HG02884 (cell line): ENCODE results near the gene GSG1.

Experiments used
- ATAC-seq: cut with Tn5 transposase; IDR thresholded peaks from one replicate; pipeline ENCODE4 v1.9.1; 2021; ENCODE audit warnings: mild to moderate bottlenecking, moderate library complexity; ENCODE audit not compliant: unreplicated experiment

The GSG1 gene

DNA sequence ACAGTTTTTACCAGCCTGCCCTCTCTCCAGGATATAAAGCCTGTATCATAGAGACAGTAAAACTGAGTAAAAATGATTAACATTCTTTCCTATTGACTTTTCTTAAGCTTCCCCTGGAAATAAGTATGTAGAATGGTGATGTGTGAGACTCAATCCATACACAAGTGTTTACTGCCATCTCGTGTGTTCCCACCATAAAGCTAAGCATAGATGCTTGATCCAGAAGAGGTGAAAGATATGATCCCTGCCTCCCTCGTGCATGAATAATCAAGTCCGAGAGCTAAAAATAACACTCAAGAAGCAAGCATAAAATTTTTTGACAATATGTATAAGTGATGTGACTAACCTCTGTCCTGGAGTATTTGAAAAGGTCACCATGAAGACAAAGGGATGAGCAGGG is 16.9 kb upstream of the GSG1 start:
- ATAC-seq, result no peak

- ATAC-seq, result no peak
Measured at GRCh38 chr12:13119826-13120225, 16.4 kb upstream of the GSG1 start.

DNA sequence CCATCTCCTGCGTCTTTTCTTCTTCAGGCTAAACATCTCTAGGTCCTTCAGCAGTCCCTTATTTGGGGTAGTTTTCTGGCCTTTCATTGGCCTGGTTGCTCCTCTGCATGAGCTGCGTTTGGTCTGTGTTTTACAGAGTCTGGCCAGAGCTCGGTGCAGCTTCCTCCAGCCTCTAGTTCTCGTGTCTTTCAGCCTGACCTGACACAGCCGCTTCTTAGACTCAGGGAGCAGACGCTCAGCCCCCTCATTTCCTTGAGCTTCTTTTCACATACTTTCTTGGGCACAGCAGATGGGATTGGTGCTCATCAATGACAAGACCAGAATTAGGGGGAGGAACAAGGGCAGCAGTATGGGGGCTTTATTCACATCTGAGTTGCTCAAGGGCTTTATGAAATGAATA is 13.6 kb upstream of the GSG1 start:
- no peak for ATAC-seq

GRCh38 chr12:13116259-13116658 is 12.8 kb upstream of the GSG1 start:
- ATAC-seq, result no peak

GRCh38 chr12:13114251-13115052 is 11.0 kb upstream of the GSG1 start:
- ATAC-seq, result no peak

DNA sequence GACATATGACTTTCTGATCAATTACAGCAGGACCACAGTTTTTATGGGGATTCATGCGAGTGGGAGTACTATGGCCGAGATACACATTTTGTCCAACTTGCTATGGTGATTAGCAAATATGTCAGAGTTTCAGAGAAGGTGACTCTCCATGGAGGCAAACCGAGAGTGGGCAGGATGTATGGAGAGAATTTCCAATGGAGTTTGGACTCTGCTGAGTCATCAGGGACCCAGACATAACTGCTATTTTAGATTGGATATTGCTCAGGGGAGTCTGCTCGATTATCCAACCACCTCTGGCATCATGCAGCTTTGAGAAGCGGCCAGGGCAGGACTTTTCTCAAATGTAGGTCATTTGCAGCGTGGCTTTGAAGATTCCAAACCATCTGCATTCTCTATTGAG is 9.5 kb upstream of the GSG1 start:
- ATAC-seq, result no peak

- no peak for ATAC-seq
Measured at GRCh38 chr12:13106666-13107065, 3.2 kb upstream of the GSG1 start.

- ATAC-seq, result no peak
Measured at GRCh38 chr12:13105781-13106180, 2.3 kb upstream of the GSG1 start.

DNA sequence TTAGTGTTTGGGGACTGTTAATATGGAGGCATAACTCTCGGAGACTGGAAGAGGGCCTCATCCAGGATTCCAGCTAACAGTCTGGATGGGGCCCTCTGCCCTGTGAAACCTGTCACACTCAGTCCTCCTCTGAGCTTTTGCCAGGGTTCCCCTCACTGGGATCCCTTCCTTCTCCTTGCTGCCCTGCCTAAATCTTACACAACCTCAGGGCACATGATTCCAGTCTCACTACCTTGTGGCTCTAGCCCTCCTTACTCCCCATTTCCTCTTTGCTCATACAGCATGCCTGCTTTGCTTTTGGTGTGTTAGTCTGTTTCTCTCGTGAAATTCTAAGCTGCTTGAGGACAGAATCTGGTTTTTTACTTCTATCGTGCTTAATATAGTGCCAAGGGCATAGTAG is 942 bp upstream of the GSG1 start:
- ATAC-seq, result no peak

GRCh38 chr12:13102461-13103195 is 839 bp downstream of the GSG1 start:
- ATAC-seq, result no peak

- ATAC-seq, result no peak
Measured at GRCh38 chr12:13101821-13102375, 1.6 kb downstream of the GSG1 start.

GRCh38 chr12:13100882-13101769 is 2.3 kb downstream of the GSG1 start:
- ATAC-seq, result peak; percentile 74

GRCh38 chr12:13100605-13100881 is 2.9 kb downstream of the GSG1 start:
- ATAC-seq, result no peak

GRCh38 chr12:13099844-13100604 is 3.4 kb downstream of the GSG1 start:
- no peak for ATAC-seq

- no peak for ATAC-seq
Measured at GRCh38 chr12:13099066-13099843, 4.2 kb downstream of the GSG1 start.

DNA sequence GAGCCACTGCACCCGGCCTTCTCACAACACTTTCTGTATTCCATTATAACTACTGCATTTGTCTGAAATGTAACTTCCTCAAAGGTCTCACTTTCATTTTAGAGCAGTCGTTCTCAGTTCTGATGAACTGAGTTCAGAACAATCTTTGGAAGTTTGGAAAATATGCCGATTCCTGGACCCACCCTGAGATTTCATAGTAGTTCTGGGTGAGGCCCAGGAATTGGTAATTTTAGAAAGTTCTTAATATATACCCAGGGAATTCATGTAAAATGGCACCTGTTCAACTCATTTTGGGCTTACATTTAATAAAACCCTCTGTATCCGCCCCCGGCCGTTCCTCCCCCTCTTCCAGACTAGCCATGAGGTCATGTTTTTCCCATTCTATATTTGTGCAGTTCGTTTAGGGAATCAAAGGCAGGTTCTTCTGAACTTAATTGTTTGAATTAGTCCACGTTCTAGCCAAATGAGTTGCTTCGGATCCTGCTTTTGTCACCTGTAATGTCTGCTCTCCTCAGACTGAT is 5.9 kb downstream of the GSG1 start:
- ATAC-seq, result no peak

GRCh38 chr12:13095266-13095995 is 8.0 kb downstream of the GSG1 start:
- ATAC-seq, result no peak

DNA sequence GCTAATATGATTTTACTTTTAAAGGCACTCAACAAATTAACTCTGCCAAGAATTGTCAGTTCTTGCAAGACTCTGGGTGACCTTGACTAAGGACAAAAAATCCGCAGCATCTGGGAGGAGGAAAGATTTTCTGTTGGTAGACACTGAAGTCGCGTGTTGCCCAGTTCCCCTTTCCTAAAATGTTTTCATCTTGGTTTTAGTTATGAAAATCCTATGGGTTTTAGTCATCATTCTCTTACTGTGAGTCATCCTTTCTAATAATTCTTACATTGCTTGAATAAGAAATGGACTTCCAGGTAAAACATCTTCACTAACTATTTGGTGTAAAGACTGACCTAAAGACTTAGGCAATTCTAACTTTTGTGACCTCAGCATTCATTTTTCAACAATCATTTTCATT is 9.1 kb downstream of the GSG1 start:
- peak; percentile 42 for ATAC-seq

DNA sequence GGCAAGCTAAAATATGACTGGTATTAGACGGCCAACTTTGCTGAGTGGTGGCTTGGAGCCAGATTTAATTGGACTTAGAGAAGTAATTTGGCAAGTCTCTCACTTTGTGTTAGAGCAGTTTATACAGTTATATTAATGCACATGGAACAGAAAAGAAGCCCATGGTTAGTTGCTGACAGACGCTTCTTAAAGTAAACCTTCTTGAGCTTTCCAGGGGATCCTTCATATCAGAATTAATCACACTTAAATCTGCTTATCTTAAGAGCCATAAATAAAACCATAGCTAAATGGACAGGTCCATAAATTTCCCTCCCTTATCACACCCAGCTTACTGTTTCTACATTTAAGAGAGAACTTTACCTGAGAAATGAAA is 9.6 kb downstream of the GSG1 start:
- ATAC-seq, result no peak
